B cell (primary cell): ENCODE data around the gene PTPRG. TPM values are rescaled to one million over a fixed set of nuclear protein-coding genes. Genes with fewer than 3 reads are reported as not detected.

ENCODE experiments used
- ATAC-seq: fragments of 200-7000 bp; cut with Tn5 transposase; one replicate; pipeline ENCODE4 v1.10.0; 2021; ENCODE audit warnings: low read depth, mild to moderate bottlenecking, moderate number of reproducible peaks, moderate library complexity
- CTCF ChIA-PET: fragments of 350-600 bp; sonication (Branson Sonifier 250); formaldehyde crosslinking; loops from one replicate; lab custom pipeline; 2021; ENCODE audit warnings: antibody characterized with exemption, inconsistent platforms; lab: Charles Lee
- POLR2A ChIA-PET: fragments of 350-600 bp; sonication (Branson Sonifier 250); formaldehyde crosslinking; loops from one replicate; lab custom pipeline; 2021; ENCODE audit warnings: antibody characterized with exemption; lab: Charles Lee
- DNase-seq: peaks from one replicate; pipeline ENCODE4 v3.0.0; 2013
- H2AFZ ChIP-seq: 2 replicates; pipeline ENCODE4 v1.6.1; 2012; ENCODE audit warnings: mild to moderate bottlenecking, low read depth, low read length; ENCODE audit not compliant: insufficient read depth, poor library complexity, severe bottlenecking
- H3K27ac ChIP-seq, 2 donors: 1 replicate in 1 of 2; 2 replicates in 1 of 2; pipeline ENCODE4 v1.5.1; 2012 to 2013; ENCODE audit warnings: low read length in 2 of 2, mild to moderate bottlenecking in 2 of 2, moderate library complexity in 1 of 2
- H3K27me3 ChIP-seq, 4 experiments: fragments of 200-600 bp in 1 of 4; sonication (generic) in 1 of 4; replicated peaks in 1 of 4; 1 replicate in 2 of 4; 2 replicates in 2 of 4; pipeline versions ENCODE4 v1.6.1 to v1.7.0; 2013 to 2016; ENCODE audit warnings: low read length in 3 of 4, mild to moderate bottlenecking in 2 of 4, mixed read lengths in 1 of 4, moderate library complexity in 1 of 4; ENCODE audit not compliant: insufficient read depth in 4 of 4, control insufficient read depth in 3 of 4; ENCODE audit errors: control extremely low read depth in 1 of 4
- H3K36me3 ChIP-seq, 2 experiments: replicated peaks in 1 of 2; 1 replicate in 1 of 2; 2 replicates in 1 of 2; pipeline versions ENCODE4 v1.6.1 to v1.7.1; 2013; ENCODE audit warnings: low read length in 1 of 2; ENCODE audit not compliant: insufficient read depth in 2 of 2, control insufficient read depth in 1 of 2; ENCODE audit errors: control extremely low read depth in 1 of 2, extremely low read depth in 1 of 2
- H3K4me1 ChIP-seq, 2 donors: fragments of 200-600 bp in 1 of 2; sonication (generic) in 1 of 2; 1 replicate in 1 of 2; 2 replicates in 1 of 2; pipeline versions ENCODE4 v1.5.1 to v1.6.1; 2013 to 2017; ENCODE audit warnings: low read length in 2 of 2; ENCODE audit not compliant: control insufficient read depth in 2 of 2, insufficient read depth in 2 of 2
- H3K4me2 ChIP-seq: replicated peaks from 2 replicates; pipeline ENCODE3; 2012; ENCODE audit warnings: mild to moderate bottlenecking, low read depth, low read length; ENCODE audit not compliant: poor library complexity, severe bottlenecking
- H3K4me3 ChIP-seq, 5 experiments: fragments of 200-600 bp in 1 of 5; sonication (generic) in 1 of 5; 1 replicate in 3 of 5; 2 replicates in 2 of 5; pipeline versions ENCODE4 v1.5.1 to v1.7.0; 2011 to 2016; ENCODE audit warnings: low read length in 4 of 5, mild to moderate bottlenecking in 4 of 5, low read depth in 2 of 5, control low read depth in 1 of 5, moderate library complexity in 1 of 5; ENCODE audit not compliant: insufficient read depth in 1 of 5; ENCODE audit errors: control extremely low read depth in 1 of 5, extremely low read depth in 1 of 5
- H3K79me2 ChIP-seq: fragments of 200-600 bp; sonication (generic); one replicate; pipeline ENCODE4 v1.6.0; 2016; ENCODE audit warnings: low read length; ENCODE audit not compliant: control insufficient read depth, insufficient read depth
- H3K9ac ChIP-seq: fragments of 200-600 bp; sonication (generic); 2 replicates; pipeline ENCODE4 v1.6.1; 2017; ENCODE audit warnings: mild to moderate bottlenecking, low read length, moderate library complexity
- H3K9me3 ChIP-seq, 3 donors: one replicate each; pipeline versions ENCODE4 v1.6.1 to v1.7.1; 2013; ENCODE audit warnings: low read length in 2 of 3; ENCODE audit not compliant: control insufficient read depth in 2 of 3, insufficient read depth in 1 of 3; ENCODE audit errors: control extremely low read depth in 1 of 3
- H4K20me1 ChIP-seq: 2 replicates; pipeline ENCODE4 v1.6.0; 2012; ENCODE audit warnings: mild to moderate bottlenecking, low read length; ENCODE audit not compliant: insufficient read depth, control insufficient read depth, poor library complexity, severe bottlenecking
- H3K27ac Mint-ChIP-seq: one replicate; pipeline ENCODE4 v1.8.0; 2021; ENCODE audit warnings: mixed read lengths
- H3K27me3 Mint-ChIP-seq: one replicate; pipeline ENCODE4 v1.8.0; 2021; ENCODE audit warnings: mixed read lengths
- H3K4me1 Mint-ChIP-seq: one replicate; pipeline ENCODE4 v1.8.0; 2021; ENCODE audit warnings: mixed read lengths
- H3K4me3 Mint-ChIP-seq: one replicate; pipeline ENCODE4 v1.8.0; 2021; ENCODE audit warnings: mixed read lengths
- H3K9me3 Mint-ChIP-seq: one replicate; pipeline ENCODE4 v1.8.0; 2022; ENCODE audit warnings: mixed read lengths; ENCODE audit not compliant: insufficient read depth
- CTCF ChIP-seq: fragments of 200-600 bp; IDR thresholded peaks from one replicate; pipeline ENCODE4 v1.8.0; 2022; ENCODE audit warnings: antibody characterized with exemption, mild to moderate bottlenecking
- EZH2 ChIP-seq: IDR thresholded peaks from 2 replicates; pipeline ENCODE4 v1.6.1; 2012; ENCODE audit warnings: borderline replicate concordance, low read depth, mild to moderate bottlenecking, moderate library complexity, low read length; ENCODE audit not compliant: insufficient read depth, poor library complexity, severe bottlenecking
- WGBS: methylation state at CpG from one replicate; pipeline ENCODE4 v1.1.5; 2013; ENCODE audit warnings: missing lambda C conversion rate; ENCODE audit not compliant: insufficient coverage; 5-methylcytosine and 5-hydroxymethylcytosine counted together
- intact Hi-C: fragments of 100-400 bp; cut with micrococcal nuclease; formaldehyde crosslinking; loops from one replicate; pipeline ENCODE4 v1.10.0; 2022
- polyA plus RNA-seq: library from polyadenylated mRNA; depleted of rRNA; stranded (reverse); fragments of >200 nt; gene quantifications from 2 replicates; pipeline ENCODE4 v1.2.3, GENCODE V29; 2012
- total RNA-seq, 2 donors: library from RNA; stranded (reverse); fragments of 120-200 nt in 1 of 2; gene quantifications; 1 replicate in 1 of 2; 2 replicates in 1 of 2; pipeline versions ENCODE4 v1.2.3 to v1.2.4, GENCODE V29; 2013 to 2022

PTPRG gene
- total and polyA plus RNA-seq, 2 donors (not counting 1 experiment from before 2014, with no cell fraction given): 0.12 to 1.3 TPM

DNA sequence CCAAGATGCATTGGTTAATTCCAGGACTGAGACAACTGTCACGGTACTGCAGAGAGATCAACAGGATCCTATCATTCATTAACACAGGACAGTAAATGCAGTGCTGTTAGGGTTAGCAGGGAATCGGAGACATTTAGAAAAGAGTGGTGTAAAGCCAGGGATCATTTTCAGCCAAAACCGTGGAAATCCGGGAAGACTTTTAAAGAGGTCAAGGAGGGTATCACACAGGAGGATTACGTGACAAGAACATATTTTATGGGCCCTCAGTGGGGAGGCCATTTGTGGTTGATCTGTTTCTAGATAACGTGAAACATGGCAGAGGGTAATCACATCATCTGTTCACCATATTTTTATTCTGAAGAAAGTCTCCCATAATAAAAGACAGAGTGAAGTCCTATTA, 216.1 kb downstream of the PTPRG start:
- Histone ChIP-seq H3K36me3 (no peaks in the 10 kb centered on the region), H3K9me3 (peaks cover 0 to 6% (median 0%) of the 10 kb centered on the region in 3 donors), H3K4me2 (no peak overlapping the region), H2AFZ (no peak overlapping the region), H3K27me3 (no peaks in the 10 kb centered on the region), H3K4me1 (no peaks in the 10 kb centered on the region), H3K27ac (no peak overlapping the region), H3K4me3 (no peak overlapping the region), H3K9ac (no peak overlapping the region), H3K79me2 (no peaks in the 10 kb centered on the region), H4K20me1 (no peaks in the 10 kb centered on the region)
- POLR2A ChIA-PET: no interaction called here
- Mint-ChIP-seq H3K9me3 (no peaks in the 10 kb centered on the region), H3K27me3 (no peaks in the 10 kb centered on the region), H3K4me3 (no peak overlapping the region), H3K4me1 (no peaks in the 10 kb centered on the region), H3K27ac (no peak overlapping the region)
- no peak for ATAC-seq
- WGBS: 80% methylated on average over 1 of the region's 6 CpGs
- DNase-seq: no peak
- TF ChIP-seq CTCF (no peak), EZH2 (no peak)
- intact Hi-C loops: no loop called here
- CTCF ChIA-PET: no interaction called here

- no peak for TF ChIP-seq EZH2
- TF ChIP-seq CTCF: no peak
- ChIA-PET CTCF (no interaction called here), POLR2A (no interaction called here)
- H3K9ac ChIP-seq: no peak overlapping the region
- Mint-ChIP-seq H3K4me1 (no peaks in the 10 kb centered on the region), H3K27ac (no peak overlapping the region), H3K9me3 (no peaks in the 10 kb centered on the region), H3K27me3 (no peaks in the 10 kb centered on the region), H3K4me3 (no peak overlapping the region)
- H3K9me3 ChIP-seq: peaks cover 0 to 8% (median 0%) of the 10 kb centered on the region in 3 donors
- H4K20me1 ChIP-seq: no peaks in the 10 kb centered on the region
- 94% methylated on average over 2 of the region's 5 CpGs for WGBS
- no peak overlapping the region for H3K4me2 ChIP-seq
- no peak for ATAC-seq
- H3K79me2 ChIP-seq: no peaks in the 10 kb centered on the region
- no peak overlapping the region for H3K27ac ChIP-seq
- no peak for DNase-seq
- H3K4me3 ChIP-seq: no peak overlapping the region
- no peaks in the 10 kb centered on the region for H3K4me1 ChIP-seq
- intact Hi-C loops: no loop called here
- no peaks in the 10 kb centered on the region for H3K27me3 ChIP-seq
- no peaks in the 10 kb centered on the region for H3K36me3 ChIP-seq
- no peak overlapping the region for H2AFZ ChIP-seq
Measured at GRCh38 chr3:61778095-61778494, 216.7 kb downstream of the PTPRG start.
